Fibroblast of skin of left biceps (primary cell): ENCODE measurements around the gene PLA2G10.
"Not testable (repeated sequence)": the region's sequence is repeated elsewhere in the genome, so short reads cannot be mapped to it uniquely, and the experiment has no call there.

ENCODE experiments used
- DNase-seq, 2 experiments: peaks; one replicate each; pipeline ENCODE4 v3.0.0-alpha.2; 2013; ENCODE audit warnings: low read depth in 2 of 2

Gene PLA2G10, protein sequence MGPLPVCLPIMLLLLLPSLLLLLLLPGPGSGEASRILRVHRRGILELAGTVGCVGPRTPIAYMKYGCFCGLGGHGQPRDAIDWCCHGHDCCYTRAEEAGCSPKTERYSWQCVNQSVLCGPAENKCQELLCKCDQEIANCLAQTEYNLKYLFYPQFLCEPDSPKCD

DNA sequence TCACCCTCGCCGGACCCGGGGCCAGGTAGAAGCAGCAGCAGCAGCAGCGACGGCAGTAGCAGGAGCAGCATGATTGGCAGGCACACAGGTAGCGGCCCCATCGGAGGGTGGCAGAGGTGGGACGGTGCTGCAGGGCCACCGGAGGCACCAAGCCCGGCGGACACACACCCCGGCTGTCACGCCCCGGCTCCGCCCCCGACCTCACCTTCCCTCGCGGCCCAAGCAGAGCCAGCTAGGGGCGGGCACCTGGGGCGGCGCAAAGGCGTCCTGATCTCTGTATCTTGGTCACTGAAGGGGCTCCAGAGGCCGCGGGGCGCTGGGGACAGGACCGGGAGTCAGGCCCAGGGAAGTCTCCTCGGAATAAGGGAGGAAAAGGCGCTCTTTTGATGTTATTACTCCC is at the start of gene PLA2G10:
PLA2G10 (minus strand) TSS at position 180 of the 400 bp plus-strand sequence; CDS start at position 101, 79 bp downstream.
- DNase-seq: not testable (repeated sequence)

DNA sequence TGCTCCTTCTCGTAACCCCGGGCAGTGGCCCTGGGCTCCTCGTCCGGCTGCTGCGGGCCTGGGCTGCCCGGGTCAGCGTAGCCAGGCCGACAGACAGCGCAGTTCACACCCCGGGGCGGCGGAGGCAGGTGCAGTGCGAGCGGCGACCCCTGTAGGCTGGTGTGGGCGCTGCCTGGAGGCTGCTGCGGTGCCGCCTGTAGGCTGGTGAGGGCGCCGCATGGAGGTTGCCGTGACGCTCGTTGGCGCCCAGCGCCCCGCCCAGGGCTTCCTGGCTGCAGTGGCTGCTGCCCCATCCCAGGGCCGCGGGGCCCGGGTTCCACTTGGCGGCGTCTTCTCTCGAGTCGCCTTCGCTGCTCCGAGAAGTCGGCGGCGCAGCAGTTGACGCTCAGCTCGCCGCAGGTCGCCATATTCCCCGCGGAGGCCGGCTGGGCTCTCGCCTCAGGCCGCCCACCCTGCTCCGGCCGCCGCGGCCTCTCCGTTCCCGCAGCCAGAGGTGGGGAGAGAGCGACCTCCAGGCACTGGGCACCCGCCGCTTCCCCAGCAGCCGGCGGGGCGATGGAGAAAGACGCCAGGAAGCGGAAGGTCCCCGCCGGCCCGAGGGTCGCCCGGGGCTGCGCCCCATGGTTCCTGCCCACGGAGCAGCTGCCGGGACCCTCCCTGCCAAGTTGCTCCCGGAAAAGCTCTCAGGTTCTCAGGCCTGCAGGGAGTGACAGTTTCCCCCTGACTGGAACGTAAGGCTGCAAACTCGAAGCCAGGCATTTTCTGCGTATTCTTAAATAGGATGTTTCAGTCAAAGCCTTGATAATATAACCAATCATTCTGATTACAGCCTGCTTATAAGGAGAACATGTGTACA is 48.4 kb upstream of the PLA2G10 start, which contains the start of gene NPIPA2:
NPIPA2 (plus strand) TSS at position 261 of the 856 bp plus-strand sequence. CDS start 5,533 bp downstream, outside the sequence.
- DNase-seq: not testable (repeated sequence)

DNA sequence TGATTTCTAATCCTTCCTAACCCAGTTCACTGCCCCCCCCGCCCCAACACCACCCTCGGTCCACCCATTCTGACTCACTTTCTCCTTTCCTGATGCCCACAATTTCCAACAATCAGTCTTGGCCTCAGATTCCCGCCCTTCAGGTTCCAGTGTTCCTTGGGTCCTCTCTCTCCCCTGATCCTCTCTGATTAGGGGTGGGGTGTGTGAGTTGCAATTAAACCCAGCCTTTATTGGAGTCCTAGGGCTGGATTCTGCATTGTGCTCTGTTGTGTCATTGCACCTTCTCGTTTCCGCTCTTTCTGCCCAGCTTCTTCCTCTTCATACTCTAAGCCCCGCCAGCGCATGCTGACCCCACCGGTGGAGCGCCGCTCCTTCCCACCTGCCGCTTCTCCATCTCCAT is 47.7 kb upstream of the PLA2G10 start:
- not testable (repeated sequence) for DNase-seq

DNA sequence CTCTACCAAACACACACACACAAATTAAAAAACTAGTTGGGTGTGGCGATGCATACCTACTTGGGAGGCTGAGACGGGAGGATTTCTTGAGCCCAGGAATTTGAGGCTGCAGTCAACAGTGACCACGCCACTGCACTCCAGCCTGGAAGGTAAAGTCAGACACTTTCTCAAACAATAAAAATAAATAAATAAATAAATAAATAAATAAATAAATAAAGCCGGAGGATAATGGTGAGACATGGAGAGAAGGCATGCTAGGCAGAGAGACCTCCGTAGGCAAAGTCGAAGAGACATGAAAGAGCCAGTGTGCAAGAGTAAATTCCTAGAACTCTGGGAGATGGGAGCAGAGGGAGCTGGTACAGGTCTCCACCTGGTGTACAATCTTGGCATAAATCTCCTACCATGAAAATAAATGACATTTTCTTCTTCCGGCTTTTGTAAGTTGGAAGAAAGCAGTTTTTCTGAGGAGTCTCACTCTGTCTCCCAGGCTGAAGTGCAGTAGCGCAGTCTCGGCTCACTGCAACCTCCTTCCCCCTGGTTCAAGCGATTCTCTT is 46.8 kb upstream of the PLA2G10 start:
- DNase-seq: not testable (repeated sequence)

DNA sequence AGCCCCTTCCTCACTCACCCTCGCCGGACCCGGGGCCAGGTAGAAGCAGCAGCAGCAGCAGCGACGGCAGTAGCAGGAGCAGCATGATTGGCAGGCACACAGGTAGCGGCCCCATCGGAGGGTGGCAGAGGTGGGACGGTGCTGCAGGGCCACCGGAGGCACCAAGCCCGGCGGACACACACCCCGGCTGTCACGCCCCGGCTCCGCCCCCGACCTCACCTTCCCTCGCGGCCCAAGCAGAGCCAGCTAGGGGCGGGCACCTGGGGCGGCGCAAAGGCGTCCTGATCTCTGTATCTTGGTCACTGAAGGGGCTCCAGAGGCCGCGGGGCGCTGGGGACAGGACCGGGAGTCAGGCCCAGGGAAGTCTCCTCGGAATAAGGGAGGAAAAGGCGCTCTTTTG is 39.1 kb upstream of the PLA2G10 start:
- DNase-seq: not testable (repeated sequence)

DNA sequence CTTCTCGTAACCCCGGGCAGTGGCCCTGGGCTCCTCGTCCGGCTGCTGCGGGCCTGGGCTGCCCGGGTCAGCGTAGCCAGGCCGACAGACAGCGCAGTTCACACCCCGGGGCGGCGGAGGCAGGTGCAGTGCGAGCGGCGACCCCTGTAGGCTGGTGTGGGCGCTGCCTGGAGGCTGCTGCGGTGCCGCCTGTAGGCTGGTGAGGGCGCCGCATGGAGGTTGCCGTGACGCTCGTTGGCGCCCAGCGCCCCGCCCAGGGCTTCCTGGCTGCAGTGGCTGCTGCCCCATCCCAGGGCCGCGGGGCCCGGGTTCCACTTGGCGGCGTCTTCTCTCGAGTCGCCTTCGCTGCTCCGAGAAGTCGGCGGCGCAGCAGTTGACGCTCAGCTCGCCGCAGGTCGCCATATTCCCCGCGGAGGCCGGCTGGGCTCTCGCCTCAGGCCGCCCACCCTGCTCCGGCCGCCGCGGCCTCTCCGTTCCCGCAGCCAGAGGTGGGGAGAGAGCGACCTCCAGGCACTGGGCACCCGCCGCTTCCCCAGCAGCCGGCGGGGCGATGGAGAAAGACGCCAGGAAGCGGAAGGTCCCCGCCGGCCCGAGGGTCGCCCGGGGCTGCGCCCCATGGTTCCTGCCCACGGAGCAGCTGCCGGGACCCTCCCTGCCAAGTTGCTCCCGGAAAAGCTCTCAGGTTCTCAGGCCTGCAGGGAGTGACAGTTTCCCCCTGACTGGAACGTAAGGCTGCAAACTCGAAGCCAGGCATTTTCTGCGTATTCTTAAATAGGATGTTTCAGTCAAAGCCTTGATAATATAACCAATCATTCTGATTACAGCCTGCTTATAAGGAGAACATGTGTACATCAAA is 9.3 kb upstream of the PLA2G10 start, which contains the start of gene NPIPA3:
NPIPA3 (plus strand) TSS at position 256 of the 856 bp plus-strand sequence. CDS start 5,533 bp downstream, outside the sequence.
- not testable (repeated sequence) for DNase-seq

DNA sequence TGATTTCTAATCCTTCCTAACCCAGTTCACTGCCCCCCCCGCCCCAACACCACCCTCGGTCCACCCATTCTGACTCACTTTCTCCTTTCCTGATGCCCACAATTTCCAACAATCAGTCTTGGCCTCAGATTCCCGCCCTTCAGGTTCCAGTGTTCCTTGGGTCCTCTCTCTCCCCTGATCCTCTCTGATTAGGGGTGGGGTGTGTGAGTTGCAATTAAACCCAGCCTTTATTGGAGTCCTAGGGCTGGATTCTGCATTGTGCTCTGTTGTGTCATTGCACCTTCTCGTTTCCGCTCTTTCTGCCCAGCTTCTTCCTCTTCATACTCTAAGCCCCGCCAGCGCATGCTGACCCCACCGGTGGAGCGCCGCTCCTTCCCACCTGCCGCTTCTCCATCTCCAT is 8.6 kb upstream of the PLA2G10 start:
- not testable (repeated sequence) for DNase-seq

DNA sequence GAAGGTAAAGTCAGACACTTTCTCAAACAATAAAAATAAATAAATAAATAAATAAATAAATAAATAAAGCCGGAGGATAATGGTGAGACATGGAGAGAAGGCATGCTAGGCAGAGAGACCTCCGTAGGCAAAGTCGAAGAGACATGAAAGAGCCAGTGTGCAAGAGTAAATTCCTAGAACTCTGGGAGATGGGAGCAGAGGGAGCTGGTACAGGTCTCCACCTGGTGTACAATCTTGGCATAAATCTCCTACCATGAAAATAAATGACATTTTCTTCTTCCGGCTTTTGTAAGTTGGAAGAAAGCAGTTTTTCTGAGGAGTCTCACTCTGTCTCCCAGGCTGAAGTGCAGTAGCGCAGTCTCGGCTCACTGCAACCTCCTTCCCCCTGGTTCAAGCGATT is 7.8 kb upstream of the PLA2G10 start:
- not testable (repeated sequence) for DNase-seq

DNA sequence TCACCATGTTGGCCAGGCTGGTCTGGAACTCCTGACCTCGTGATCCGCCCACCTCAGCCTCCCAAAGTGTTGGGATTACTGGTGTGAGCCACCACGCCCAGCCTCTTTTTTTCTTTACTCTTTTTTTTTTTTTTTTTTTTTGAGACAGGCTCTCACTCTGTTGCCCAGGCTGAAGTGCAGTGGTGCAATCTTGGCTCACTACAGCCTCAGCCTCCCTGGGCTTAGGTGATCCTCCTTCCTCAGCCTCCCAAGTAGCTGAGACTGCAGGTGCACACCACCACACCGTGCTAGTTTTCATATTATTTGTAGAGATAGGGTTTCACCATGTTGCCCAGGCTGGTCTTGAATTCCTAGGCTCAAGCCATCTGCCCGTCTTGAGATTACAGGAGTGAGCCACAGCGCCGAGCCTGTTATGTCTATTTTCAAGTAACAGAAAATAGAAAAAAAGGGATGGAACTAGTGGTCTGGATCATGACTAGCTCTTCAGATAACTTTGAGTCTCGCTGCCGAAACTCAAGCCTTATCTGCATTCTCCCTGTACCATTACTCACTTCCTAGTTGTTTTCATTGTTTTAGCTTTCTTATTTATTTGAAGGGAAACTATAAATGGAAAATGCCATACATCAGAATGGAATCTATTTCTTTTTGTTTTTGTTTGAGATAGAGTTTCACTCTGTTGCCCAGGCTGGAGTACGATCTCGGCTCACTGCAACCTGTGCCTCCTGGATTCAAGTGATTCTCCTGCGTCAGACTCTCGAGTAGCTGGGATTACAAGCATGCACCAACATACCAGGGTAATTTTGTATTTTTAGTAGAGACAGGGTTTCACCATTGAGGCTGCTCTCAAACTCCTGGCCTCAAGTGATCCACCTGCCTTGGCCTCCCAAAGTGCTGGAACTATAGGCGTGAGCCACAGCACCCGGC is 8.0 kb downstream of the PLA2G10 start:
- not testable (repeated sequence) for DNase-seq

DNA sequence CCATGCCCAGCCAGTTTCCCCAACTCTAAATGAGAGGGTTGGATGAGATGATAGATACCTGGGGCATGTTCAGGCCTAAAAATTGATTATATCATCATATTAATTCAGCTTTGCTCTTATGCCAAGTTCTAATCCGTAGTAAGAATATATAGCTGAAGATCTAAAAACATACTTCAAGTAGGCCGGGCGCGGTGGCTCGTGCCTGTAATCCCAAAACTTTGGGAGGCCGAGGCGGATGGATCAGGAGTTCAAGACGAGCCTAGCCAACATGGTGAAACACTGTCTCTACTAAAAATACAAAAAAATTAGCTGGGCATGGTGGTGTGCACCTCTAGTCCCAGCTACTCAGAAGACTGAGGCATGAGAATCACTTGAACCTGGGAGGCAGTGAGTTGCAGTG is 12.0 kb downstream of the PLA2G10 start:
- no peak for DNase-seq

DNA sequence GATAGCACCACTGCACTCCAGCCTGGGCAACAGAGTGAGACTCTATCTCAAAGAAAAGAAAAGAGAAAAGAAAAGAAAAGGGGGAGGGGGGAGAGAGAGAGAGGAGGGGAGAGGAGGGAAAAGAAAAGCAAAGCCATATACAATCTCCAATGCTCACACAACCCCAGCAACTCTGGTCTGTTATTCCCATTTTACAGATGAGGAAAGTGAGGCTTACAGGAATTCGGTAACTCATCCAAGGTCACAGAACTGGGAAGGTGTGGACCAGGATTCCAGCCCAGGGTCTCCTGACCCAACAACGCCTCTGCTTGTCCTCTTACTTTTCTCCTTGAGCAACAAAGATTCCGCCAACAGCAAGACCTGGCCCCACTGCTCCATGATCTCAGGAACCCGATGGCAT is 13.0 kb downstream of the PLA2G10 start:
- DNase-seq: no peak

DNA sequence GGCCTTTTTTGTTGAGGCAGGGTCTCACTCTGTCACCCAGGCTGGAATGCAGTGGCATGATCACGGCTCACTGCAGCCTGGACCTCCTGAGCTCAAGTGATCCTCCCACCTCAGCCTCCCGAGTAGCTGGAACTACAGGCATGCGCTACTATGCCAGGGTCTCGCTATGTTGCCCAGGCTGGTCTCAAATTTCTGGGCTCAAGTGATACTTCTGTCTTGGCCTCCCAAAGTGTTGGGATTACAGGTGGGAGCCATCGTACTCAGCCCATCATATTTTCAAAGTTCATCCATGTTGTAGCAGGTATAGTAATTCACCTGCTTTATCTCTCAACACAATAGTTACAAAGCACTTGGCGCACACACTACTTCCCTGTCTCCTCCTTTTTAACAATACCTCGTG is 13.7 kb downstream of the PLA2G10 start:
- not testable (repeated sequence) for DNase-seq

DNA sequence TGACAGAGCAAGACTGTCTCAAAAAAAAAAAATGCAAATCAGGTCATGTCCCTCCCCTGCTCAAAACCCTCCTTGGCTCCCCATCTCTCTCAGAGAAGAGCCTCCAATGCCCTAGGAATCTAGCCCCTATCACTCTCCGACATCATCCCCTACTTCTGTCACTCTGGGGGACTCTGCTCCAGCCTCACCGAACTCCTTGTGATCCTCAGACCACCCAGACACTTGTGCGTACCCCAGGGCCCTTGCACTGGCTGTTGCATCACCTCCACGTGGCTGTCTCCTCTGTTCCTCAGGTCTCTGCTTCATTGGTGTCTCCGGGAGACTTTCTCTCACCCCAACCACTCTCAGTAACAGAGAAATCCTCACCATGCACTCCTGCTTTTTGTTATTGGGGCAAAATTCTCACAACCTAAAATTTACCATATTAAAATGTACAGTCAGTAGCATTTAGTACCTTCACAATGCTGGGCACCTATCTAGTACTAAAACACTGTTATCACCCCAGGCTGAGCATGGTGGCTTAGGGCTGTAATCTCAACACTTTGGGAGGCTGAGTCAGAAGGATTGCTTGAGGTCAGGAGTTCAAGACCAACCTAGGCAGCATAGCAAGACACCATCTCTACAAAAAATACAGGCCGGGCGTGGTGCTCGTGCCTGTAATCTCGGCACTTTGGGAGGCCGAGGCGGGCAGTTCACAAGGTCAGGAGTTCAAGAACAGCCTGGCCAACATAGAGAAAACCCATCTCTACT is 15.2 kb downstream of the PLA2G10 start:
- DNase-seq: no peak

DNA sequence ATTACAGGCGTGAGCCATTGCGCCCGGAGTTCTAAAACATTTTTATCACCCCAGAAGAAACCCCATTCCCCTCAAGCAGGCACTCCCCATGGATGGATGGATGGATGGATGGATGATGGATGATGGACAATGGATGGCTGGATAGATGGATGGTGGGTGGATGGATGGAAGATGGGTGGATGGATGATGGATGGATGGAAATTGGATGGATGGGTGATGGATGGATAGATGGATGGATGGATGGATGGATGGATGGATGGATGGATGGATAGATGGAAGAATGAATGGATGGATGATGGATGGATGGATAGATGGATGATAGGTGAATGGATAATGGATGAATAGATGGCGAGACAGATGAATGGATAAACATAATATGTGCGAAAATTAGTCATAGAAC is 16.5 kb downstream of the PLA2G10 start:
- DNase-seq: no peak

DNA sequence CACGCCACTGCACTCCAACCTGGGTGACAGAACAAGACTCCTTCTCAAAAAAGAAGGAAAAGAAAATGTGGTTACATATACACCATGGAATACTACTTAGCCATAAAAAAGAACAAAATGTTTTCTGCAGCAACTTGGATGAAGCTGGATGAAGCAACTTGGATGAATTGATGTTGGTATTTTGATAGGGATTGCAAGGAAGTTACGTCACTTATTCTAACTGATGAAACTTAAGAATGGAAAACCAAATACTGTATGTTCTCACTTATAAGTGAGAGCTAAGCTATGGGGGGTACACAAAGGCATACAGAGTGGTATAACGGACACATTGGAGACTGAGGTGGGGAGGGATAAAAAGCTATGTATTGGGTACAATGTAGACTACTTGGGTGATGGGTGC is 17.5 kb downstream of the PLA2G10 start:
- no peak for DNase-seq

DNA sequence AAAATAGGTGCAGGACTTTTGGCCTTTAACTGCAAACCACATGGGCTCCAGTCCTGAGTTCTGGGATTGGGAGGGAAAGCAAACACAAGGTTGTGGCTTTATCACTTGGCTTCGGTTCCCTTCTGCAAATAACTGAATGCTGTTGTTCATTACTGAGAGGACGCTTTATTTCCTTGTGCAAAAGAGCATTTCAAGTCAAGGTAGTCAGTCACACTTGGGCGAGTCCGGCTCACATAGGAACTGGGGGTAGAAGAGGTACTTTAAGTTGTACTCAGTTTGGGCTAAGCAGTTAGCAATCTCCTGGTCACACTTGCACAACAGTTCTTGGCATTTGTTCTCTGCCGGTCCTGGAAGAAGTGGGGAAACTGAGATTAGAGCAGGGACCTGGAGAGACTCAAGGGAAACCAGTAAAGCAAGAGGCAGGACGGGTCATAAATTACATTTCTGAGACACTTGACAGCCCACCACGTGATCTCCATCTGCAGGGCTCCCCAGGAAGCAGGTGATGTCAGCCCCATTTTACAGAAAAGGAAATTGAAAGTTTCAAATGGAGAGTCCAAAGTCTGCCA is 21.6 kb downstream of the PLA2G10 start:
- no peak for DNase-seq

DNA sequence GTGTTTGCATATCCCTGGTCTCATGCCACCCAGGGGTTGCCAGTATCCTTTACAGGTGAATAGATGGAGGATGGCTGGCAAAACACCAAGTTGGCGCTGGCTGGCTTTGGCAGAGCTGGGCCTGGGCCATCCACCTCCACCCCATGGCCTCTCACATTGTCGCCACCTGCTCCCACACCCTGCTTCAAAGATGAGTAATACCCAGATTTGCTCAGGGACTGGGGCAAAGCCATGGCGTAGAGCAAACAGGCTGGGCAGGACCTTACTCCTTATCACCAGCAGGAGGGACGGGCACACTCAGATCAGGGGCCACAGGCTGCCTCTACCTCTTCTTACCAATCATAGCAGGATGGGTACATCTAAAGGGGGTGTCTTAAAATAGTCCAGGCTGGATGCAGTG is 24.3 kb downstream of the PLA2G10 start:
- DNase-seq: no peak

DNA sequence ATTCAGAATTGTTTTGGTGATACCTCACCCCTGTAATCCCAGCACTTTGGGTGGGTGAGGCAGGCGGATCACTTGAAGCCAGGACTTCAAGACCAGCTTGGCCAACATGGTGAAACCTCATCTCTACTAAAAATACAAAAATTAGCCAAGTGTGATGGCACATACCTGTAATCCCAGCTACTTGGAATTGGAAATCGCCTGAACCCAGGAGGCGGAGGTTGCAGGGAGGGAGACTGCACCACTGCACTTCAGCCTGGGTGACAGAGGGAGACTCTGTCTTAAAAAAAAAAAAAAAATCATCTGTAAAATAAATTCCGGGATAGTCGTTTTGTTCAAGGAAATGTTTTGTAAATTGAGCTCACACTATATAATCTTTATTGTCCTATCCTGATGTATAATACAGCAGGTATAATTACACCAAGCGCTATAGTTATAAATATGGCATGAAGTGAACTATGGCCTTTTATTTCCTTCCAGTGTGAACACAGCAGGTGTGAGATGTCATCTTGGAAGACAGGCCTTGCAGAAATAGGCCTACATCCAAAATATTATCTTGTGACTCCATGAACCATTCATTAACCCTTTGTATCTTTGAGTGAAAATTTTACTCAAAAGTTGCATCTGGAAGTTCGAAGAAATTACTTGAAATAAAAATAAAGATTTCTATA is 25.4 kb downstream of the PLA2G10 start:
- no peak for DNase-seq
